Stimulated activated CD4-positive, alpha-beta T cell treated with anti-CD3 and anti-CD28 coated beads, Interleukin-12 subunit alpha, Interleukin-12 subunit beta, amount 100 ng/mL, for 4 hours (primary cell): Measurements from ENCODE around the gene AKAP9.
"Not testable (repeated sequence)": the region's sequence is repeated elsewhere in the genome, so short reads cannot be mapped to it uniquely, and the experiment has no call there.

ENCODE experiments used
- DNase-seq: peaks from one replicate; pipeline ENCODE4 v3.0.0-alpha.2; 2020

Gene AKAP9

GRCh38 chr7:92020636-92021035 lies 80.0 kb downstream of the AKAP9 start:
- DNase-seq = no peak

- DNase-seq = no peak
These were observed 84.6 kb downstream of the AKAP9 start for GRCh38 chr7:92025260-92025659.

- not testable (repeated sequence) for DNase-seq
These were observed 86.0 kb downstream of the AKAP9 start for GRCh38 chr7:92026635-92027034.

GRCh38 chr7:92027128-92027527 lies 86.5 kb downstream of the AKAP9 start:
- DNase-seq = not testable (repeated sequence)

GRCh38 chr7:92028226-92028625 lies 87.6 kb downstream of the AKAP9 start:
- no peak for DNase-seq

- no peak for DNase-seq
These were observed 88.0 kb downstream of the AKAP9 start for GRCh38 chr7:92028686-92029085.

- DNase-seq = no peak
These were observed 93.5 kb downstream of the AKAP9 start for GRCh38 chr7:92034116-92034515.

GRCh38 chr7:92035576-92035975 lies 94.9 kb downstream of the AKAP9 start:
- DNase-seq = no peak

- DNase-seq = no peak
These were observed 99.2 kb downstream of the AKAP9 start for GRCh38 chr7:92039900-92040299.

GRCh38 chr7:92042056-92042737 lies 101.5 kb downstream of the AKAP9 start:
- DNase-seq = no peak

GRCh38 chr7:92043098-92043497 lies 102.4 kb downstream of the AKAP9 start:
- DNase-seq = no peak

- no peak for DNase-seq
These were observed 103.0 kb downstream of the AKAP9 start for GRCh38 chr7:92043637-92044036.

GRCh38 chr7:92044148-92044547 lies 103.5 kb downstream of the AKAP9 start:
- DNase-seq = no peak

GRCh38 chr7:92044940-92045339 lies 104.3 kb downstream of the AKAP9 start:
- no peak for DNase-seq

- no peak for DNase-seq
These were observed 111.0 kb downstream of the AKAP9 start for GRCh38 chr7:92051655-92052054.

- DNase-seq = no peak
These were observed 111.5 kb downstream of the AKAP9 start for GRCh38 chr7:92052159-92052558.

GRCh38 chr7:92052684-92053083 lies 112.0 kb downstream of the AKAP9 start:
- DNase-seq = no peak

GRCh38 chr7:92053312-92053711 lies 112.7 kb downstream of the AKAP9 start:
- DNase-seq = no peak

- no peak for DNase-seq
These were observed 115.6 kb downstream of the AKAP9 start for GRCh38 chr7:92056286-92056685.

GRCh38 chr7:92057375-92057774 lies 116.7 kb downstream of the AKAP9 start:
- no peak for DNase-seq

- no peak for DNase-seq
These were observed 117.4 kb downstream of the AKAP9 start for GRCh38 chr7:92058040-92058439.

GRCh38 chr7:92058899-92059298 lies 118.2 kb downstream of the AKAP9 start:
- no peak for DNase-seq

GRCh38 chr7:92061154-92061553 lies 120.5 kb downstream of the AKAP9 start:
- DNase-seq = no peak

- no peak for DNase-seq
These were observed 123.9 kb downstream of the AKAP9 start for GRCh38 chr7:92064438-92065029.

GRCh38 chr7:92071032-92071431 lies 130.4 kb downstream of the AKAP9 start:
- no peak for DNase-seq
